ENCODE measurements around the gene CACNA1A. TPM values are rescaled to one million over a fixed set of nuclear protein-coding genes. Genes with fewer than 3 reads are reported as not detected.

CACNA1A gene
- total RNA-seq, 3 donors from 2014 or later: 2.3 to 10.1 (median 5.7) TPM

DNA sequence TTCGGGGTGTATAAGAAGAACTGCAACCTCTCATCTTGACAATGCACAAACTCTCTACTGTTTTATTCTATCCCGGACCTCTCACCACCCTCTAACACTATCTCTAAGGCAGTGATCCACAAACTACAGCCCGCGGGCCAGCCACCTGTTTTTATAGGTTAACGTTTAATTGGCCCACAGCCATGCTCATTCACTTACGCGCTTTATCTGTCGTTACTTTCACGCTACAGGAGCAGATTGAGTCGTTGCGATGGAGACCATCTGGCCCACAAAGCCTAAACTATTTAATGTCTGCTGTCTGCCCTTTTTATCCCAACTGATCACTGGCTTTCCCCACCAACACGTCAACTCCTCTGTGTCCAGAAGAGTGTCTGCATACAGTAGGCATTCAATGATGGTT is 158.9 kb downstream of the CACNA1A start:
- Histone ChIP-seq H3K4me3 (no peak overlapping the region), H3K36me3 (ENCODE audit: low read depth) (no peaks in the 10 kb centered on the region), H3K9me3 (peaks cover 7% of the 10 kb centered on the region), H3K4me1 (ENCODE audit: low read depth) (no peaks in the 10 kb centered on the region)
- no peak for TF ChIP-seq CTCF (IDR thresholded peaks at IDR 0.05)
- ATAC-seq (peak; percentile 49), DNase-seq (peak in 2 of 3 donors; percentile 14 to 24)
- intact Hi-C loops (cut with DNase I, micrococcal nuclease): no loop called here

DNA sequence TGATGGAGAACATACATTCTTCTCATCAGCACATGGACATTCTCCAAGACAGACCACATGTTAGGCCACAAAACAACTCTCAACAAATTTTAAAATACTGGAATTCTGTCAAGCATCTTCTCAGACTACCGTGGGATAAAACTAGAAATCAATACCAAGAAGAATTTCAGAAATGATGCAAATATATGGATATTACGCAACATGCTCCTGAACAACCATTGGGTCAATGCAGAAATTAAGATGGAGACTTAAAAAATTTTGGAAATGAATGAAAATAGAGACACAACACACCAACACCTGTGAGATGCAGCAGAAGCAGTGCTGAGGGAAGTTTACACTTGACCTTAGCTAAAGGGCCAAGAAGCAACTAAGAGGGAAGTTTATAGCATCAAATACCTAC is 162.8 kb downstream of the CACNA1A start:
- TF ChIP-seq CTCF (IDR thresholded peaks at IDR 0.05): no peak
- H3K4me3 ChIP-seq: no peak overlapping the region
- no peak for ATAC-seq
- peaks cover 3% of the 10 kb centered on the region for H3K9me3 ChIP-seq
- no peaks in the 10 kb centered on the region for H3K36me3 ChIP-seq (ENCODE audit: low read depth)
- intact Hi-C loops (cut with DNase I, micrococcal nuclease): no loop called here
- no peak for DNase-seq
- no peaks in the 10 kb centered on the region for H3K4me1 ChIP-seq (ENCODE audit: low read depth)

DNA sequence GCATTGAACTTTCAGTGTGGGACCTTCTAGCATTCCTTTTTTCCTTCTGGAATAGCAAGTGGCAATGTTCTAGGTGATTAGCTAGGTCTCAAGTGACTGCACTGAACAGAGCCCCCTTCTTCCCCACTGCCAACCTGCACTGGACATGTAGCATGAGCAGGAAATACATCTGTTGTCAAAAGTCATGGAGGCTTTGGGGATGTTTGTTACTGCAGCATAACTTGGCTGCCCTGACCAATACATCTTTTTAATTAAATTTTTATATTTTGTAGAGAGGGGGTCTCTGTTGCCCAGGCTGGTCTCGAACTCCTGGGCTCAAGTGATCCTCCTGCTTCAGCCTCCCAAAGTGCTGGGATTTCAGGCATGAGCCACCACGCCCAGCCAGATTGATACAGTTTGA is 163.6 kb downstream of the CACNA1A start:
- DNase-seq: no peak
- Histone ChIP-seq H3K4me1 (ENCODE audit: low read depth) (no peaks in the 10 kb centered on the region), H3K9me3 (peaks cover 3% of the 10 kb centered on the region), H3K36me3 (ENCODE audit: low read depth) (no peaks in the 10 kb centered on the region), H3K4me3 (no peak overlapping the region)
- ATAC-seq: no peak
- intact Hi-C loops (cut with DNase I, micrococcal nuclease): no loop called here
- no peak for TF ChIP-seq CTCF (IDR thresholded peaks at IDR 0.05)

DNA sequence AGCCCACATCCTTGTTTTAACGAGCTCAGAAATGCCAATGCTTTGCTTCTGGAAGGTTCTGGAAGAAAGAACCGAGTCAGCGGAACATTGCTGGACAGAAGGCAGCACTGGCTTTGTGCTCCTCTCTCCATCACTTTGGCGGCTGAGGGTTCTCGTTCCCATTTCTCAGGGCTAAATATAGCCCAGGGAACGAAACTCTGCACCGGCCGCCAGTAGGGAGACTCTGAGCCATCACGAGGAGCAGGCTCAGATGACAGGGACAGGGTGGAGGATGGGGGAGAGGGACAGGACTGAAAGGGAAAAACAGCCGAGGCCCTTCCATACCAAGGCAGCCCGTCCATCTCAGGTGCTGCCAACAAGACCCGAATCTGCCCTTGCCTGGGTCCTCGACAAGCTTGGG is 166.4 kb downstream of the CACNA1A start:
- TF ChIP-seq CTCF (IDR thresholded peaks at IDR 0.05): no peak
- peaks cover 3% of the 10 kb centered on the region for H3K9me3 ChIP-seq
- H3K36me3 ChIP-seq (ENCODE audit: low read depth): no peaks in the 10 kb centered on the region
- H3K4me3 ChIP-seq: no peak overlapping the region
- no peaks in the 10 kb centered on the region for H3K4me1 ChIP-seq (ENCODE audit: low read depth)
- ATAC-seq: no peak
- DNase-seq: no peak
- intact Hi-C loops (cut with DNase I, micrococcal nuclease): no loop called here

GRCh38 chr19:13337181-13337580 is 169.1 kb downstream of the CACNA1A start:
- no peak for ATAC-seq
- intact Hi-C loops (cut with DNase I, micrococcal nuclease): no loop called here

More at GRCh38 chr19:13337181-13337580, 169.1 kb downstream of the CACNA1A start:
- Histone ChIP-seq H3K4me3 (no peak overlapping the region), H3K4me1 (ENCODE audit: low read depth) (no peaks in the 10 kb centered on the region), H3K36me3 (ENCODE audit: low read depth) (no peaks in the 10 kb centered on the region), H3K9me3 (no peaks in the 10 kb centered on the region)
- no peak for DNase-seq
- TF ChIP-seq CTCF (IDR thresholded peaks at IDR 0.05): no peak

Data from mucosa of descending colon (tissue), 3 donors.